GM10266 (cell line): Measurements from ENCODE around the gene PRDM8.

ENCODE experiments used
- DNase-seq: peaks from one replicate; pipeline ENCODE4 v3.0.0; 2012; ENCODE audit errors: extremely low spot score
- CTCF ChIP-seq: IDR thresholded peaks from 2 replicates; pipeline ENCODE4 v1.5.1; 2012; ENCODE audit warnings: mild to moderate bottlenecking, low read depth; ENCODE audit not compliant: control insufficient read depth, insufficient read depth; ENCODE audit errors: missing control alignments

The PRDM8 gene

GRCh38 chr4:80229128-80229527 is 31.8 kb downstream of the PRDM8 start:
- TF ChIP-seq CTCF = no peak
- no peak for DNase-seq

- TF ChIP-seq CTCF = no peak
- no peak for DNase-seq
These were observed 32.3 kb downstream of the PRDM8 start for GRCh38 chr4:80229590-80229989.

GRCh38 chr4:80231180-80231579 is 33.9 kb downstream of the PRDM8 start:
- no peak for TF ChIP-seq CTCF
- no peak for DNase-seq

- TF ChIP-seq CTCF = no peak
- DNase-seq = no peak
These were observed 35.5 kb downstream of the PRDM8 start for GRCh38 chr4:80232707-80233370.

- DNase-seq = no peak
- TF ChIP-seq CTCF = no peak
These were observed 36.1 kb downstream of the PRDM8 start for GRCh38 chr4:80233390-80233789.

- DNase-seq = no peak
- no peak for TF ChIP-seq CTCF
These were observed 38.1 kb downstream of the PRDM8 start for GRCh38 chr4:80235451-80235850.

- no peak for TF ChIP-seq CTCF
- no peak for DNase-seq
These were observed 40.7 kb downstream of the PRDM8 start for GRCh38 chr4:80237992-80238391.
